HG02588 (cell line): ENCODE data around the gene NRK.
"Not testable (repeated sequence)": the region's sequence is repeated elsewhere in the genome, so short reads cannot be mapped to it uniquely, and the experiment has no call there.

Experiments
- ATAC-seq: cut with Tn5 transposase; IDR thresholded peaks from one replicate; pipeline ENCODE4 v1.9.1; 2021; ENCODE audit warnings: mild to moderate bottlenecking, moderate library complexity; ENCODE audit not compliant: unreplicated experiment

Gene NRK

GRCh38 chrX:105876658-105877057 is 54.3 kb downstream of the NRK start:
- ATAC-seq, result no peak

GRCh38 chrX:105880491-105880890 is 58.2 kb downstream of the NRK start:
- ATAC-seq, result no peak

DNA sequence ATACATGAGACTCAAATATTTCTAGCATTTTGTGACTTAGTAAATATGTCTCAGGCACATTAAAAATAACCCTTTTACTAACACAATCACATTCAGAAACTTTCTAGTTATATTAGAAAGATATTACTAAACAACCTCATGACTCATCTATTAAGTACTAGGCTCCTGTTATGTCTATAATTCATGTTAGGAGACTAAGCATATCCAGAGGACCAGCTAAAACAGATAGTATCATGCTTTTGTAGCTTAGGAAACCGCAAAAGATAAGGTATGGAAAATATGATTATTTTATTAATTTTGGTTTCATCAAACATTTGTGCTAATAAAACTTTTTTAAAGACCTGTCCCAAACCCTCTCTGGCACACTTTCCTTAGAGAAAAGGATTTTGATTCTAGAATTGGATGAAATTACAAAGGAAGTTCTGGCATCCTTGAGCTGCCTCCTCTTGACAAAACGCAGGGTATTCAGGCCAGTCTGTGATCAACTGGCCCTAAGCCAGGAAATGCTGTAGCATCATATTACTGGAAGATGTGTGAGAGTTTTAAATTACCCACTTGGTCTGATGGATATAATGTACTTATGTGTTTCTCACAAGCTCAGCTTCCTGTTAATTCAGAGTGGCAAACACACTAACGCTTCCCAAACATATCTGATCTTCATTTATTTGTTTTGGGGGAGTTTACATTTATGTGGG is 60.4 kb downstream of the NRK start:
- ATAC-seq, result no peak

DNA sequence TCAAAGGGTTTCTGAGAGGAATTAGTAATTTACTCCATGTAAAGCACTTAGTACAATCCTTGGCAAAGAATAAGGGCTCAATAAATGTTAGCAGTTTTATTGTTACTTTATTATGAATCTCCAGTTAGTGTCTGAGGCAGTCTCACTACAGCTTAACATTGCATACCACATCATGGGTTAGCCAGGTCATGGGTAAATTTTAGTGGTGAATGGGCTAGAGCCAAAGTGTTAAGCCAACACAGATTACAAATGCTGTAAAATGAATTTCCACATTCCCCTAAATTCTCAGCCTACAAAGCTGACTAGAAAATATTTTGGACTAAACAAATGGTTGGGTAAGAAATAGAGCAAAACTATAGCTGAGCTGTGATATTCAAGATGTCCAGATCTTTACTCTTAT is 72.4 kb downstream of the NRK start:
- no peak for ATAC-seq

DNA sequence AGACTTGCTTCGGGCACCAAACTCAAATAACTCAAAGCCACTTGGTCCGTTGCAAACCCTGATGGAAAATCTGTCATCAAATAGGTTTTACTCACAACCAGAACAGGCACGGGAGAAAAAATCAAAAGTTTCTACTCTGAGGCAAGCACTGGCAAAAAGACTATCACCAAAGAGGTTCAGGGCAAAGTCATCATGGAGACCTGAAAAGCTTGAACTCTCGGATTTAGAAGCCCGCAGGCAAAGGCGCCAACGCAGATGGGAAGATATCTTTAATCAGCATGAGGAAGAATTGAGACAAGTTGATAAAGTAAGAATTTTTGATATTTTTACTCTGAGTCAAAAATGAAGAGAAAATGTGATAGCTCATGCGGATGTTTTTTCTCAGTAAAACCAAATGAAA is 87.2 kb downstream of the NRK start:
- ATAC-seq, result no peak

GRCh38 chrX:105910563-105911105 is 88.3 kb downstream of the NRK start:
- no peak for ATAC-seq

- no peak for ATAC-seq
Measured at GRCh38 chrX:105945266-105945665, 122.9 kb downstream of the NRK start.

DNA sequence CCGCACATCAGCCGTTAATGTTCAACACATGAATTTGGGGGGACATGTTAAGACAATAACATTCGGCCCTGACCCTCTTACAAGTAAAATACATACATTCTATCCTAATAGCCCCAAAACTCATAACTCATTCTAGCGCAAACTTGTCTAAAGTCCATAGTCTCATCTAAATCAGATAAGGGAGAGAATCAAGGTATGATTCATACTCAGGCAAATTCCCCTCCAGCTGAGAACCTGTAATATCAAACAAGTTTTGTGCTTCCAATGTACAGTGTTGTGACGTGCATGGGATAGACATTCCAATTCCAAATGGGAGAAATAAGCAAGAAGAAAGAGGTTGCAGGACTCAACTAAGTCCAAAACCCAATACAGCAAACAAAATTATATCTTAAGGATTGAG is 147.1 kb downstream of the NRK start:
- no peak for ATAC-seq

DNA sequence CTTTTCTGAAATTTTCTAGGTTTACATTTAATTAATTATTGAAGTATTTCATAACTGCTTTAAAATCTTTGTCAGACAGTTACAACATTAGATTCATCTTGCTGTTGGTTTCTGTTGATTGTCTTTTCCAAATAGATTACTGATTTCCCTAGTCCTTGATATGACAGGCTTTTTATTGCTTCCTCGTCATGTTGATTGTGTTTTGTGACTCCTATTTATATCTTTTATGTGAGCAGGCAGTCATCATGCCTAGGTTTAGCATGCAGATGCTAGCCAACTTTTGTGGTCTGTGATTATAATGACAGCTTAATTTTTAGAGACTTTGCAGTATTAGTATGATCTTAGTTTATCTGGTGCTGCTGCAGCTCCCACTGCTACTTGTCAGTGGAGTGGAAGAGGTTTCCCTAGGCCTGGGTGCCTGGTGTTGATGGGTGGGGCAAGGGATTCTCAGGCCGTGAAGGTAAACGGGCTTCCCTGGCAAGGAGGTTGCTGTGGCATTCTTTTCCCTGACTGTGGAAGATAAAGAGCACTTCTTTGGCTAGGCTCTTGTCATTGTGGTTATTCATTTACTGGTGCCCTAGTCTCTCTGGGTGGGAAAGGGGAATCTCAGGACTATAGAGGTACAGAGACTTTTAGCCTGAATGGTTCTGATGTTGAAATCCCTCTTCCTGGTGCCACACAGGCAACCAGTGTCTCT is 150.5 kb downstream of the NRK start:
- ATAC-seq, result no peak

GRCh38 chrX:105973387-105973739 is 151.0 kb downstream of the NRK start:
- ATAC-seq, result no peak

GRCh38 chrX:105975382-105975781 is 153.0 kb downstream of the NRK start:
- no peak for ATAC-seq

GRCh38 chrX:105981772-105982485 is 159.6 kb downstream of the NRK start:
- no peak for ATAC-seq

- not testable (repeated sequence) for ATAC-seq
Measured at GRCh38 chrX:105988487-105988886, 166.1 kb downstream of the NRK start.

DNA sequence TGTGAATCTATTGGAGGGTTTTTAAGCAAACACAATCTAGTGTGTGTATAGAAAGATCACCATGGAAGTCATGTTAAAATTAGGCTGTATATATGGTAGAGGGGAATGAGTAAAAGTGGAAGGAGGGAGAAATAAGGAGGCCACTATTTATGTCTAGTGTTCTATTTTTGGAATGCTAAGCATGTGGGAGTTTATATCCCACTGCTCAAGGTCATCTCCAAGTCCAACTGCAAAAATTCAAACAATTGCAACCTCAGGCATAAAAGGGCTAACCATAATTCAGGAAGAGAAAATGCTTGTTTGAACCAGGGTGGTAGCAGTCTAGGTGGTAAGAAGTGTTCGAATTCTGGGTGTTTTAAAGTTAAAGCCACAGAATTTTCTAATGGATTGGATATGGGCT is 177.0 kb downstream of the NRK start:
- ATAC-seq, result no peak

DNA sequence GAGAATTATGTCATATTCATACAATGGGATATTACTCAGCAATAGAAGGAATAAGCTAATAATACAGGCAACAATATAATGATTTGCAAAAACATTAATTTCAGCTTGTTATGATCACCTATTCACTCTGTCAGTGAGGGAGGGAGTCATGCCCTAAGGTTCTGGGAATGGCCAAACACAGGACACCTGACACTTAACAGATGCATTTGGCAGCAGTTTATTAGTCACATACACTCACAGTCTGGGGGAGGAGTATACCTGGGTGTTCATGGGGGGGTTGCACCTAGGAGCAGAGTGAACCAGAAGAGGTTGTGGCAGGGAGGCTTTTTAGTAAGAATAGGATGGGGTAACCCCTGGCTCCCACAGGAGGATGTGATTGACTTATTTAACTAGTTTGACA is 177.9 kb downstream of the NRK start:
- ATAC-seq, result no peak

- not testable (repeated sequence) for ATAC-seq
Measured at GRCh38 chrX:106000609-106001008, 178.3 kb downstream of the NRK start.

DNA sequence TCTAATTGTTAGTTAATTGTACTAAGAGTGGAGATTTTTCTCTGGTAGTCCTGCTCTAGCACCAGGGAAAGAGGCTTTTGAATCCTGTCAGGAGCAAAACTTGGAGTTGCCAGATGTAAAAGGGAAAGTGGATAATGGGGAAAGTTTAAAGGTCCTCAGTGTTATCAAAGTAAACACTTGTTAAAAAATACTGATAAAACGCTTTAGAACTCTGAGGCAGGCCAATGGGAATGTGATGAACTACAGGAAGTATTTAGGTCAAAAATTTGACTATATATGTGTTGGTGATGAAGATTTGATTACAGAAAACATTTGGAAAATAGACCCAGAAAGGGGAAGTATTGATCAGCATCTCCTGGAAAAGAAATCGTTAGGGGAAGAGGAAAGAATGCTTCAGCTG is 183.3 kb downstream of the NRK start:
- ATAC-seq, result no peak

GRCh38 chrX:106007815-106008214 is 185.5 kb downstream of the NRK start:
- no peak for ATAC-seq
